Bronchial epithelial cell (primary cell): ENCODE measurements around the gene CREM. TPM values are rescaled to one million over a fixed set of nuclear protein-coding genes. Genes with fewer than 3 reads are reported as not detected.

Experiments used
- DNase-seq: peaks from one replicate; pipeline ENCODE4 v3.0.0-alpha.2; 2010; ENCODE audit warnings: low read depth
- FAIRE-seq: peaks from 2 replicates; lab custom pipeline; 2011; peaks lifted over from hg19 to GRCh38; lab: Jason Lieb, UNC
- H3K27me3 ChIP-seq: 2 replicates; pipeline ENCODE4 v1.5.1; 2011; ENCODE audit warnings: low read length; ENCODE audit not compliant: control insufficient read depth, insufficient read depth
- H3K36me3 ChIP-seq: 2 replicates; pipeline ENCODE4 v1.5.1; 2011; ENCODE audit warnings: low read length; ENCODE audit not compliant: control insufficient read depth, insufficient read depth
- H3K4me3 ChIP-seq: 2 replicates; pipeline ENCODE4 v1.5.1; 2011; ENCODE audit warnings: mild to moderate bottlenecking, low read depth, low read length, control low read depth
- CTCF ChIP-seq: IDR thresholded peaks from 2 replicates; pipeline ENCODE4 v1.5.1; 2011; ENCODE audit warnings: mild to moderate bottlenecking, moderate library complexity, low read length, control low read depth, inconsistent platforms; ENCODE audit not compliant: insufficient read depth, severe bottlenecking
- total RNA-seq: library from RNA; depleted of rRNA; stranded (reverse); fragments of >200 nt; gene quantifications from 2 replicates; pipeline ENCODE4 v1.2.1, GENCODE V29; 2014

The CREM gene
- total RNA-seq, 1 donor from 2014 or later, result 23.7 TPM

DNA sequence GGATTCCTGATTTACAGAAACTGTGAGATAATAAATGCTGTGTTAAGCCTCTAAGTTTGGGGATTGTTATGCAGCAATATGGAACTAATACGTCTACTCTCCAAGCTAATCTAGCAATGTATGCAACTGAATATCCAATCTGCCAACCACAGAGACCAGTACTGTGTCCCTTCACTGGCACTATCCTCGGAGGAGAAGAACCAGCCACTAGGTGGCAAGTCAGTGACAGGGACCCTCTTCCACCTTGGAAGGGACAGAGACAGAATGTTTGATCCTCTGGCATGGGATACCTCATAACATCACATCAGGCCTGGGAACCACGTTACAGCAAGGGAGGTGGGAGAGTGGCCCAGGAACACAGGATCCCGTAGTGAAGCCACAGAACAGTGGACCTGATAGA lies 96.4 kb downstream of the CREM start:
- DNase-seq (no peak), FAIRE-seq (no peak)
- Histone ChIP-seq H3K27me3 (no peaks in the 10 kb centered on the region), H3K36me3 (no peaks in the 10 kb centered on the region), H3K4me3 (no peak overlapping the region)
- no peak for TF ChIP-seq CTCF

DNA sequence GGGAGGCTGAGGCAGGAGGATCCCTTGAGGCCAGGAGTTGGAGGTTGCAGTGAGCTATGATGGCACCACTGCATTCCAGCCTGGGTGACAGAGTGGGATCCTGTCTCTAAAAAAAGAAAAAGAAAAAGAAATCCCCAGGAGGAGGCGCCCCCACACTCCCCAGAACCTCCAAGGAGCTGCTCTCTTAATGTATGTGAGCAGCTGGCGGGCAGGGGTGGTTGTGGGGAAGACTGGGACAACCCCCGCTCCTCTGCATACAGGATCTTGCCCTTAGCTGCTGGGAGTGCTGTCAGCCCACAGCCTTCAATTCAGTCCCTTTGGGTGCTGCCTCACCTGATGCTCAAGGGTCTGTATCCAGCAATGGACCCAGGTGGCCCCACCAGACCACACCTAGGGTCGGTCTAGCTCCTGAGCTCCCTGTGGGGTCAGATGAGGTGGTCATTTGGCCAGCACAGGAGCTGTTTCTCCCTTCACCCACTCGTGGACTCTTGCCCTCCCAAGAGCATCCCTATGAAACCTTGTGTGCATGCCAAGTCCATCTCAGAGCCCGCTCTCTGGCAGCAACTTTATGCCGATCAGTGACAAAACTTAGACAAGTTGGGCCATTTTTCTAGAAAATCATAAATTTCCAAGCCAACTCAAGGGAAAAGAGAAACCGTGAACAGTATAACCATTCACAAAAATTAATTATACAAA lies 97.5 kb downstream of the CREM start:
- no peak for DNase-seq
- no peak for TF ChIP-seq CTCF
- Histone ChIP-seq H3K27me3 (no peaks in the 10 kb centered on the region), H3K36me3 (no peaks in the 10 kb centered on the region), H3K4me3 (no peak overlapping the region)
- FAIRE-seq, result no peak

- Histone ChIP-seq H3K27me3 (no peaks in the 10 kb centered on the region), H3K4me3 (no peak overlapping the region), H3K36me3 (no peaks in the 10 kb centered on the region)
- DNase-seq (peak; percentile 68), FAIRE-seq (no peak)
- no peak for TF ChIP-seq CTCF
Measured at GRCh38 chr10:35225204-35225603, 98.6 kb downstream of the CREM start.

DNA sequence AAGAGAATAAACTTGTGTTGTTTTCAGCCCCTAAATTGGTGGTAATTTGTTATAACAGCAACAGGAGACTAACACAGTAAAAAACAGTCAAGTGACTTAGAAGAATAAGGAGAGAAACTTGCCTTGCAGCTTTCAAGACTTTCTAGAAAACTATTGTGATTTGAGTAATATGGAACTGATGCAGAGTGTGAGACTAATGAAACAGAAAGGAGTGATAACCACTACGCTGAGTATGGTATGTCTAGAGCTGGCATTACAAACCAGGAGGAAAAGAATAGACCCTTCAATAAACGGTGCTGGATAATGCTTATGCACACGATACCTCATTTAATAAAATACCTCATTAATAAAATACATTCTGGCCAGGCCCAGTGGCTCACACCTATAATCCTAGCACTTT lies 99.9 kb downstream of the CREM start:
- no peak for FAIRE-seq
- no peaks in the 10 kb centered on the region for H3K36me3 ChIP-seq
- no peak for TF ChIP-seq CTCF

DNA sequence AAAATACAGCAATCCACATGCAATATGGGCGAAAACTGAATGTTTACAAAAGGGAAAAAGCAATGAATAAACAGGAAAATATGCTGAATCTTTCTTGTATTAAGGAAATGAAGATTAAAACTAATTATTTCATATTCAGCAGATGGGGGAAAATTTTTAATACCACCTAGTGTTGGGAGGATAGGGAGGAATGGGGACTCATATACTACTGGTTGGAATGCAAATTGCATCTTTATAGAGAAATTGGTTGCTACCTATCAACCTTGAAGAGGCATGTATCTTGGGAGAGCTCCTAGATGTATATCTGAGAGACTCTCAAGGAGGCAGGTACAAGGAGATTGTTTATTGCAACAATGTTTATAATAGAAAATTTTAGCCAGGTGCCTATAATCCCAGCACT lies 101.4 kb downstream of the CREM start:
- FAIRE-seq, result no peak
- no peak for TF ChIP-seq CTCF

More for the DNA sequence above, 99.9 kb downstream of the CREM start:
- Histone ChIP-seq H3K27me3 (no peaks in the 10 kb centered on the region), H3K4me3 (no peak overlapping the region)
- DNase-seq, result no peak

DNA sequence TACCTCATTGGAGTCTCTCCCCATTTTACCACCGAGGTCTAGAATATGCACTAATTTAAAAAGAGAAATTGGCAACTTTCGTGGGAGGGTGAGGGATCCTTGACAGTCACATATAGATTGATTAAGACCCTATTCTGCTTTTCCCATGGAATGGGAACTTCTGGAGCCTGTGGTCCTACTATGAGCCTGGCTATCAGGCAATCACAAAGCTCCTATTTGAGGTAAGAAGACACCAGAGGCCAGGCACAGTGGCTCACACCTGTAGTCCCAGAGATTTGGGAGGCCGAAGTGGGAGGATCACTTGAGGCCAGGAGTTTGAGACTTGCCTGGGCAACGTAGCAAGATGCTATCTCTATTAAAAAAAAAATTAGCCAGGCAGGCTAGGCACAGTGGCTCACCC lies 105.0 kb downstream of the CREM start:
- Histone ChIP-seq H3K27me3 (no peaks in the 10 kb centered on the region), H3K4me3 (no peak overlapping the region), H3K36me3 (no peaks in the 10 kb centered on the region)
- FAIRE-seq (no peak), DNase-seq (no peak)
- no peak for TF ChIP-seq CTCF

More for the DNA sequence above, 101.4 kb downstream of the CREM start:
- Histone ChIP-seq H3K36me3 (no peaks in the 10 kb centered on the region), H3K4me3 (no peak overlapping the region), H3K27me3 (no peaks in the 10 kb centered on the region)
- no peak for DNase-seq
